ENCODE results near the gene SYCE1L. TPM values are rescaled to one million over a fixed set of nuclear protein-coding genes. Genes with fewer than 3 reads are reported as not detected.
A peak's percentile ranks its signal among the peaks of the same experiment; 100 is the strongest.

SYCE1L gene
- total and polyA plus RNA-seq, 9 of the 15 experiments (the other 6 are each of a cell fraction or from before 2014, with no cell fraction given) = 0.54 to 2.7 (median 1.1) TPM; not detected in 5

- no peak for TF ChIP-seq ZFP30 (CRISPR knock-in tag; IDR thresholded peaks at IDR 0.05; ENCODE audit: borderline replicate concordance)
- TF ChIP-seq MEIS2 (IDR thresholded peaks at IDR 0.05; ENCODE audit: partially characterized antibody) = no peak
- no peak for TF ChIP-seq TEAD2 (tag; IDR thresholded peaks at IDR 0.05)
- TF ChIP-seq KDM2B (CRISPR knock-in tag; IDR thresholded peaks at IDR 0.05) = no peak
- TF ChIP-seq HSF4 (CRISPR knock-in tag; IDR thresholded peaks at IDR 0.05; ENCODE audit: borderline replicate concordance) = no peak
- TF ChIP-seq BRF1 (IDR thresholded peaks at IDR 0.05; ENCODE audit: borderline replicate concordance, extremely low read depth, insufficient read length) = no peak
- TF ChIP-seq POU5F1 (IDR thresholded peaks at IDR 0.05; ENCODE audit: borderline replicate concordance, low read depth, low read length, partially characterized antibody) = no peak
- TF ChIP-seq ZNF224 (CRISPR knock-in tag; IDR thresholded peaks at IDR 0.05) = no peak
- TF ChIP-seq SRSF9 (IDR thresholded peaks at IDR 0.05; ENCODE audit: borderline replicate concordance, low read depth, low read length) = no peak
- no peak for TF ChIP-seq ZNF217 (CRISPR knock-in tag; IDR thresholded peaks at IDR 0.05)
- no peak for TF ChIP-seq SIN3A (IDR thresholded peaks at IDR 0.05; ENCODE audit: borderline replicate concordance in 2 of 2, control insufficient read depth in 1 of 2, low read depth in 2 of 2, low read length in 2 of 2)
- peak in 1 of 2 experiments; percentile 13 for TF ChIP-seq E2F6 (IDR thresholded peaks at IDR 0.05; ENCODE audit: borderline replicate concordance in 1 of 2, extremely low read depth in 1 of 2, insufficient read depth in 1 of 2, insufficient read length in 1 of 2, low read depth in 1 of 2, low read length in 1 of 2, poor library complexity in 1 of 2, severe bottlenecking in 1 of 2)
- TF ChIP-seq ETS2 (tag; IDR thresholded peaks at IDR 0.05; ENCODE audit: borderline replicate concordance, poor library complexity, severe bottlenecking) = no peak
- TF ChIP-seq RAD51 (IDR thresholded peaks at IDR 0.05; ENCODE audit: borderline replicate concordance, low read depth) = no peak
- no peak for TF ChIP-seq KDM4B (IDR thresholded peaks at IDR 0.05; ENCODE audit: borderline replicate concordance in 2 of 2, low read depth in 1 of 2)
- TF ChIP-seq CTCF (IDR thresholded peaks at IDR 0.05 in 2 of 3, conservative IDR thresholded peaks at IDR 0.05 in 1 of 3; ENCODE audit: insufficient read depth in 2 of 3, low read depth in 1 of 3, low read length in 3 of 3) = peak; percentile 51 to 71 (median 55)
- TF ChIP-seq FOXA1 (IDR thresholded peaks at IDR 0.05; ENCODE audit: borderline replicate concordance) = no peak
- TF ChIP-seq EZH2 (IDR thresholded peaks at IDR 0.05; ENCODE audit: borderline replicate concordance, low read depth, low read length) = no peak
- no peak for TF ChIP-seq ZNF398 (CRISPR knock-in tag; IDR thresholded peaks at IDR 0.05)
Observed at GRCh38 chr16:77223184-77223583, 24.0 kb downstream of the SYCE1L start (continued).

All from K562 (cell line).